ENCODE results near the gene ATP8B1.
"Not testable (repeated sequence)": the region's sequence is repeated elsewhere in the genome, so short reads cannot be mapped to it uniquely, and the experiment has no call there.

ATP8B1 gene

GRCh38 chr18:57803103-57803969 is at the start of gene ATP8B1:
ATP8B1 (minus strand) TSS chr18:57803315; CDS start chr18:57731807, 71,508 bp downstream.
- no peak for DNase-seq

DNA sequence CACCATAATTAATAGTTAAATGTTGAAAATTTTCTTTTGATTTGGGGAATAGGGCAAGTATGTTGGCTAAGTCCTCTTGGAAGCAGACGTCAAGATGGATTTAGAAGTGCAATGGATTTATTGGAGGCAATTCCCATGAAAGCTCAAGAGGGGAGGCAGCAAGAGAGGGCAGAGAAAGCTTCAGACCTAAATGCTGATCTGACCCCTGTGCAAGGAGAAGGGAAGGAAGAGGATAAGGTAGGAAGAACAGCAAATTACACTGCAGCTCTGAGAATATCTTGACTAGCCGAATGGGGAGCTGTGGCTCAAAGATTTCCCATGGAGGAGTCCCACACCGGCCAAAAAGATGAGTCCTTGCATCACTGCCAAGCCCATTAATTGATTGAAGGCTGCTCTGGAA is 46.9 kb upstream of the ATP8B1 start:
- no peak for DNase-seq

DNA sequence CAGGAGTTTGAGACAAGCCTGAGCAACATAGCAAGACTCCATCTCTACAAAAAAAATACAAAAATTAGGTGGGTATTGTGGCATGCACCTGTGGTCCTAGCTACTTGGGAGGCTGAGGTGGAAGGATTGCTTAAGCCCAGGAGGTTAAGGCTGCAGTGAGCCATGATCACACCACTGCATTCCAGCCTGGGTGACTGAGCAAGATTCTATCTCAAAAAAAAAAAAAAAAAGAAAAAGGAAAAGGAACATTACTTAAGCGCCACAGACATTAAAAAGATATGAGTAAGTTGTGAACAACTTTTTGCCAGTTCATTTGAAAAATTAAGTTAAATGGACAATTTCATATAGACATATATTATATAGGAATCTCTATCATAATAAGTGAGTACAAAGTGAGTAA is 45.3 kb upstream of the ATP8B1 start:
- DNase-seq, result not testable (repeated sequence)

DNA sequence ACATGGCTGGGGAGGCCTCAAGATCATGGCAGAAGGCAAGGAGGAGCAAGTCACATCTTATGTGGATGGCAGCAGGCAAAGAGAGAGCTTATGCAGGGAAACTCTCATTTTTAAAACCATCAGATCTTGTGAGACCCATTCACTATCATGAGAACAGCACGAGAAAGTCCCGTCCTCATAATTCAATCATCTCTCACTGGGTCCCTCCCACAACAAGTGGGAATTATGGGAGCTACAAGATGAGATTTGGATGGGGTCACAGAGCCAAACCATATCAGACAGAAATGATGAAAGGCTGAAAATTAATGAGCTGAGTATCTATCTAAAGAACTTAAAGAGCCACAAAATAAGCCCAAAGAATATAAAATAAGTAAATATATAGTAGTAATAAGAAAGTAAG is 44.3 kb upstream of the ATP8B1 start:
- DNase-seq, result not testable (repeated sequence)

- no peak for DNase-seq
Measured at GRCh38 chr18:57846258-57846657, 43.1 kb upstream of the ATP8B1 start.

DNA sequence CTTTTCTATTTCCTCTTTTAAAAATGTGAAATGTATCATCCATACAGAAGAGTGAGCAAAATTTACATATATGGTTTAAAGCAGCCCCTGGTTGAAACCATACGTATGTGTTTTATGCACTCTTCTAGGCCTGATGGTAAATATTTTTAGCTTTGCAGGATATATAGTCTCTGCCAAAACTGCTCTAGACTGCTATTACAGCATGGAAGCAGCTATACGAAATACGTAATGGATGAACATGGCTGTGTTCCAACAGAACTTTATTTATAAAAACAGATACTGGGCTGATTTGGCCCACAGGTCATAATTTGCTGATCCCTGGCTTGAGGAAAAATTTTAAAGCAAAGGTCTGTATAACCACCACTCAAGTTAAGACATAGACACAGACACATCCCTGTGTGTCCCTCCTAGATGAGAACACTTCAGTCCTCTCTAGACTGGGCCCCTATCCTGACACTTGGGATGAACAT is 42.5 kb upstream of the ATP8B1 start:
- DNase-seq, result no peak

DNA sequence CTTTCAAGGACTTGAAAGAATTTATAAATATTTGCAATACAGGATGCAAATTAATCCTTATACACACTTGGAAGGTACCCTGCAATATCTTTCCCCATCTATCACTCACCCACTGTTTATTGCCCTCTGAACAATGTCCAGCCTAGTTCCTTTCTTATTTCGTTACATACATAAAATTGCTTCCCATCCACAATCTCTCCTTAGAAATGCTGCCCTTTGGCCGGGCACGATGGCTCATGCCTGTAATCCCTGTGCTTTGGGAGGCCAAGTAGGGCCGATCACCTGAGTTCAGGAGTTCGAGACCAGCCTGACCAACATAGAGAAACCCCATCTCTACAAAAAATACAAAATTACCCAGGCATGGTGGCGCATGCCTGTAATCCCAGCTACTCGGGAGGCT is 41.2 kb upstream of the ATP8B1 start:
- no peak for DNase-seq

DNA sequence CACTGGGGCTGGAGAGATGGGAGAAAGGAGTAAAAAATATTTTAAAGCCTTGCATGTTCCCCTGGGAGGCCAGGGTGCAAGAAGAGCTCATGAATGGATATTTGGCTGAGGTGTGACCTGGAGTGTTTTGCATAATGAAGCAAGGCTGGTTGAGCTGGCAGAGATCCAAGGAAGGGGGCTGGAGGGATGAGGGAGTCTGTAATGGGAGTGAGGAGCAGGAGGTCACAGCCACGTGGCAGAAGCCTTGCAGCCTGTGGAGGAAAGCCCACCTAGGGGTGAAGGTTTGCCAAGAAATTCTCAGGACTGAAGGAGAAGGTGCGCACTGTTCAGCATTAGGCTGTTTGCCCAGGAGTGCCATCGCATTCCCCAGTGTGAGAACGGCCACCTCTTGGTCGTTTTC is 40.3 kb upstream of the ATP8B1 start:
- DNase-seq, result no peak

DNA sequence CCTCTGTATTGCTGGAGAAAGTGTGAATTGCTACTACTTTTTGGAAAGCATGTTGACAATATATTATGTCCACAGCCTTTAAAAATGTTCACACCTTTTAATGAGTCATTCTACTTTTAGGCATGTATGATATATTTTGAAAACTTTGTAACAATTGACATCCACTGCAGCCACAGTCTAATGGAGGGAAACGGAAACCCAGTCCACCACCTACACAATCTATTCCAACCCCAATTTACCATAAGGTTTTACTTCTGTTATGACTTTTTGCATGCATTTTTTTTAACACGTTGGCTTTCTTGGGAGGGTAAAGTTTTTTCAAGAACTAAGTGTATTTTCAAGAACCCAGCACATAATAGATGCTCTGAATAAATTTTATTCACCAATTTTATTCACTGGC is 38.5 kb upstream of the ATP8B1 start:
- no peak for DNase-seq

DNA sequence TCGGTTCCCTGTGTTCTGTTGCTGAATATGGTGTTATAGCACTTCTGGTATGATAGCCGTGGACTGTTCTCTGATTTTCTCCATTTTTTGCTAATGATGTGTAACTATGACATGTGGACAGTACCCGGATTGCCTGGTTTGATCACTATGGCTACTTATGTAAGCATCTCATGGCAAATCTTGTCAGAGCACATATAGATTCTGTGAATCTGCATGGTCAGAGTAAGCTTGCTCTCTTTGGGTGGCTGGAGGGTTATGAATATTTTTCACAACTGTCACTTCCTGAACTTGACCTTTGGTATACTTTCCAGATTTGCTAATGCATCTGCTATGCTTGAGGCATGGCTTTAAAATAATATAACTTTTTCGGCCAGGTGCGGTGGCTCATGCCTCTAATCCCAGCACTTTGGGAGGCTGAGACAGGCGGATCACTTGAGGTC is 36.8 kb upstream of the ATP8B1 start:
- no peak for DNase-seq

DNA sequence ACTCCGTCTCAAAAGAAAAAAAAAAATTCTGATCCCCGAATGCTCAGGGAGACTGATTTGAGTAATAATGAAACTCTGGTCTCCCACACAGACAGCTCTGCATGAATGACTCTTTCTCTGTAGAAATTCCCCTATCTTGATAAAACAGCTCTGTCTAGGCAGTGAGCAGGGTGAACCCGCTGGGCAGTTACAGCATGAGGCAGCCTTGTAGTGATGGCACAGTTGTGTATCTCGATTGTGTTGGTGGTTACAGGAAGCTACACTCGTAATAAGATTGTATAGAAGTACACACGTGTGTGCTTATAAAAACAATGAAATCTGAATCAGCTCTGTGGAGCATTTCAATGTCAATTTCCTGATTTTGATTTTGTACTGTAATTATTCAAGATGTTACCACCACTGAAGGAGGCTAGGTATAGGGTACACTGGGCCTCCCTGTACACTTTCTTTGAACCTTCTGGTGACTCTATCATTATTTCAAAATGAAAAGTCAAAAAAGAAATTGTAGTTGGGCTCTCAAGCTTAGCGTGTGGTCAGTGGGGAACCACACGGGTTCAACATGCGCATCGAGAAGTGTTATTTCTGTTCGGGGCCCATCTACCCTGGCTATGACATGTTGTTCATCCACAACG is 34.9 kb upstream of the ATP8B1 start:
- peak in 1 of 2 donors; percentile 44 for DNase-seq

DNA sequence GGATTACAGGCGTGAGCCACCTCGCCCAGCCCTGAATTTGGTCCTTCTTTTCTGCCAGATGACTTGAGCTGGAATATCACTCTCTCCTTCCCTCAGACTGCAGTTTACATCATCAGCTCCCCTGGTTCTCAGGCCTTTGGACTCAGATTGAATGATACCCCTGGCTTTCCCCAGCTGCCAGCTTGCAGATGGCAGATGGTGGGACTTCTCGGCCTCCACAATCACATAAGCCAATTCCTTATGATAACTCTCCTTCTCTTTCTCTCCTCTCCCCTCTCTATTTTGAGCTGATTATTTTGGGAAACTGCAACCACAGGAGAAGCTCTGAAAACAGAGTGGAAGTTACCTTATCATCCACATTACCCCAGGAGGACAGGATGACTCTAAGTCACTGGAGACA is 33.4 kb upstream of the ATP8B1 start:
- no peak for DNase-seq

DNA sequence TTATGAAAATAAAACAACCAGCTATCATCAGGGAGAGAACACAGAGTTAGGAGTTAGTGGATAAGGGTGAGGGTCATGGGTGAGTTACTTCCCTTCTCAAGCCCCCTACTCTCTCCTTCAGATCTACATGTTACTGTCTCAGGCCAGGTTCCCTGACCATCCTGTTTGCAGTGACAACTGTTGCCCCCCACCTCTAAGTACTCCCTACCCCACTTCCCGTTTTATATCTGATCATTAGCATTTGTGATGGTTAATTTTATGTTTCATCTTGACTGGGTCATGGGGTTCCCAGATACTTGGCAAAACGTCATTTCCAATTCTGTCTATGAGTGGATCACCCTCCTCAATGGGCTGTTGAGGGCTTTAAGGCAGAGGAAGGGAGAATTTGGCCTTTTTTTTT is 32.8 kb upstream of the ATP8B1 start:
- no peak for DNase-seq

DNA sequence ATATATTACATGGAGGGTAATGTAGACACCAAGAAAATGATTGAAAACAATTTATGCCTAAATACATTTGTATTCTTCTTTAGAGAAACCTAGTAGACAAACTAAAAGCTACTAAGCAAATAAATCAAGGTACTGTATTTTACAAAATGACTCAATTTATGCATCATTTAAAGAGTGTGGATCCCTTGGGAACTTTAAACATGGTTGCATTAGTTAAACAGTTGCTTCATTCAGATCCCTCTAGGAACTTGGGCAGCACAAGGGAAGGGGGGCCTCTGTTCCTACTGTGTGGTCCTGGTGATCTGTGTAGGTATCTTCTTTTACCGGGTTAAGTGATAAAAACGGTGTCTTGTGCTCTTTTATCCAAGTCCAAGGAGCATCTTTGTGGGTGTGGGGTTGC is 31.5 kb upstream of the ATP8B1 start:
- no peak for DNase-seq

- DNase-seq, result no peak
Measured at GRCh38 chr18:57833441-57834101, 30.5 kb upstream of the ATP8B1 start.

DNA sequence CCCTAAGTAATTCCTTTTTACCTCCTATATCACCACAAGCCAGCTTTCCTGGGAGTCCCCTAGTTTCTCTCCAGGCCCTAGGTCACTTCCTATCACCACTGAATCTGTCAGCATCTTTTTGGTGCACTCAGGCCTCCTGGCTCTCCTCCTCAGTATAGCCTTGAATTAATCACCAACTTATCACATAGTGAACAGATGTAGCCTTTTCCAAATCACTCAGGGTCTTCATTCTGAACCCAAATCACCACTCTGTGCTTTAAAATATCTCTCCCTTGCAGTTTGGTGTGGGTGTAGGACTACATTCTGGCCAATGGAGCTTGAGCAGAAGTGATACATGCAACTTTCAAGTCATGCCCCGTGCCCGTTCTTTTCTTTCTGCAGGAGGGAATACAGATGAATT is 29.6 kb upstream of the ATP8B1 start:
- no peak for DNase-seq

DNA sequence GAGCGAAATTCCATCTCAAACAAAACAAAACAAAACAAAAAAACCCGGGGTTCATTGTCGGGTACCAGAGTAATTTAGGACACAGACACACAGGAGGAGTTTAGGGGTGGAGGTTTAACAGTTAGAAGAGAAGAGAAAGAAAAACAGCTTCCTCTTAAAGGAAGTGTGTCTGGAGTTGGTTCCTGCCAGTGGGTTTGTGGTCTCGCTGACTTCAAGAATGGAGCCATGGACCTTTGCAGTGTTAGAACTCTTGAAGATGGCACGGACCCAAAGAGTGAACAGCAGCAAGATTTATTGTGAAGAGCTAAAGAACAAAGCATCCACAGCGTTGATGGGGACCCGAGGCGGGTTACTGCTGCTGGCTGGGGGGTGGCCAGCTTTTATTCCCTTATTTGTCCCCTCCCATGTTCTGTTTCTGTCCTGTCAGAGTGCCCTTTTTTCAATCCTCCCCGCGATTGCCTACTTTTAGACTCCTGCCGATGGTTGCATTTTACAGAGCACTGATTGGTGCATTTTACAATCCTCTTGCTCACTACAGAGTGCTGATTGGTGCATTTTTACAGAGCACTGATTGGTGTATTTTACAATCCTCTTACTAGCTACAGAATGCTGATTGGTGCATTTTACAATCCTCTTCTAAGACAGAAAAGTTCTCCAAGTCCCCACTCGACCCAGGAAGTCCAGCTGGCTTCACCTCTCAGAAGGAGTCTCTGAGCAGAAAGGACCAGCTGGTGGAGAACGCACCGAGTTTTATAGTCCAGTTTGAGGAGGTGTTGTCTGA is 28.7 kb upstream of the ATP8B1 start:
- no peak for DNase-seq

GRCh38 chr18:57827646-57828045 is 24.5 kb upstream of the ATP8B1 start:
- no peak for DNase-seq

DNA sequence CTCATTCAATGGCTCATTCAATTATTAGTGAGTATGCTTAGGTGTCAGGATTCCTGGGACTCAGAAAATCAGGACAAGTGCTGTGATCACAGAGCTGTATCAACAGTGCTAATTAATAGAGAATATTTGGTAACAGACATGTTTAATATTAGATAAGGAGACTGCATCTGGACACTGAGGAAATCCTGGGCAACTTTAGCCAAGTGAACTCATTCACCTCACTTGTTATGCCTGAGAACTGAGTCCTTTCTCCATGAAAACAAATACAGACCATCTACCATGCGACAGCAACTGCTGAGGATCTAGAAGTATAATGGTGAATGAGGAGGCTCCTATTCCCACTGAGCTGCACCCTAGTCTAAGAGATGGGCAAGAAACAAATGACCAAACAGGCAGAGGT is 23.1 kb upstream of the ATP8B1 start:
- DNase-seq, result no peak

- not testable (repeated sequence) for DNase-seq
Measured at GRCh38 chr18:57820583-57820982, 17.5 kb upstream of the ATP8B1 start.

DNA sequence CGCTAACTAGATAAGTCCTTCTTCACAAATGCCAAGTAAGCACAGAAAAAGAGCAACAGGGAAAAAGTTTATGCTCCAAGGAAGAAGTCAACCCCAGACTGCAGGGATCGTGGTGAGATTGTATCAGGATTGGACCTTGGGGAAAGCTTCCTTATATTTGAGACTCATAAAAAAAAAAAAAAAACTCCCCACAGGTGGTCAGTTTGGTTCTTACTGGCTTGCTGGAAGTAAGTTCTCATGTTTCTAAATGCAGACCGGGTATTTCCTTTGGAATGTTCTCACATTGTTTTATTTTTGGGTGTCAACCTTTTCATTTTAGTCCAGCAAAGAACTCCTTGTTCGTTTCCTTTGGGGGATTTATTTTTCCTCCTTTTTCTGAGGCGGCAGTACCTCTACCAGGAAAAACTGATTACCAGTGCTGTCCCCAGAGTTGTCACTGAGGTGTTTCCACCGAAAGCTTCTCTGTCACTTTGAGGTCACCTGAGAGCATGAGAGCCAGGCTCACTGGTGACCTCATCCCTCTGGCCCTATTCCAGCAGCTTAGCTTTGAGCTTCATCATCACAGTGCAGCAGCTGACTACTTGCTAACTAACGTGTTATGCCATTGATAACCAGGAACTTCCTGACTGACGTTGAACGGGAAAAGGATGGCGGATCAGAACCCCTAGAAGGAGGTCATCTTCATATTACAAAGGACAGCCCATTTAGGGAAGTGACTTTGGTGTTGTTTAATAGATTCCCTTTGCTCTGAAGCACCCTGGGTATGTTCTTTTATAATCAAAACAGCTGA is 16.8 kb upstream of the ATP8B1 start:
- no peak for DNase-seq

GRCh38 chr18:57819119-57819518 is 16.0 kb upstream of the ATP8B1 start:
- no peak for DNase-seq
